NCI-H1417 (cell line): ENCODE measurements around the gene SCLT1.

Source experiments
- DNase-seq, 3 experiments: peaks; one replicate each; lab custom pipeline; 2025; lab: John Stamatoyannopoulos, UW

Gene SCLT1

DNA sequence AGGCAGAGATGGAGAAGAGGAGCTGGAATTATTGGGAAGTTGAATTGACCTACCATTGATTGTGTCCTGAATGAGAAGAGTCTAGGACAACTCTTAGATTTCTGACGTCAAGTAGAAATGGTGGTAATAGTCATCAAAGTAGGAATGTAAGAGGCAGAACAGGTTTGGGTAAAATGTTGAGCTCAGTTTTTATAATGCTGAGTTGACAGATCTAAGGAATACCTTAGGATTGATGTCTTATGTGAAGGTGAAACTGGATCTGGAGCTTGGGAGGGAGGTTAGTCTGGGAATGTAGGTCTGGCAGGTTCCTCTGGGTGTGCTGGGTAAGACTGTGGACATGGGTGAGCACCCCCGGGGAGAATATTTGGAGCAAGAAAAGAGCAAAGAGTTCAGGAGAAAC is 251.9 kb downstream of the SCLT1 start:
- DNase-seq = no peak

DNA sequence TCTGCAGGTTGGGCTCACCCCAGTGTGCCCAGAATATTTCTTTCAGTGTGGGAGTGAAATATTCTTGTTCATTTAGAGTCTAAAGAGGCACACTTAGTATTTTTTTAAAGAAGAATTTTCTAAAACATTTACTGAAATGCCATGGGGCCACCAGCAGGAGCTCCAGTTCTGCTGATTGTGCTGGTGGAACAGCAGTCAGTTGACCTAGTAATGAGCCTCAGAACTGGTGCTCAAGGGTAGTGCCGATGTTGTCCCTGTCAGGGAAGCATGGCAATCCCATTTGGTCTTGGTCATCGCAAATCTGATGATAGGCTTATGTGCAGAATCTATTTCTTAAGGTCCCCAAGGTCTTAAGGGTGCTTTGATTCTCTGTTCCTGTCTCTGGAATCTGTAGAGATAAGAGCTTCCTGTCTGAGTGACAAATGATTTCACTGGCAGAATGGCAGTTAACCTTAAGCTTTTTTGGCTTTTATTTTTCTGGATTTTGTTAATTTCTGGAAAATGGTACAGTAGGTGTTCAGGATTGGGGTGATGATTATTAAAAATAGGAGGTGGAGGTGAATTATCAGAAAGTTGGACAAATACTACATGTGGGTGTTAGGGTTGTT is 252.5 kb downstream of the SCLT1 start:
- no peak for DNase-seq

DNA sequence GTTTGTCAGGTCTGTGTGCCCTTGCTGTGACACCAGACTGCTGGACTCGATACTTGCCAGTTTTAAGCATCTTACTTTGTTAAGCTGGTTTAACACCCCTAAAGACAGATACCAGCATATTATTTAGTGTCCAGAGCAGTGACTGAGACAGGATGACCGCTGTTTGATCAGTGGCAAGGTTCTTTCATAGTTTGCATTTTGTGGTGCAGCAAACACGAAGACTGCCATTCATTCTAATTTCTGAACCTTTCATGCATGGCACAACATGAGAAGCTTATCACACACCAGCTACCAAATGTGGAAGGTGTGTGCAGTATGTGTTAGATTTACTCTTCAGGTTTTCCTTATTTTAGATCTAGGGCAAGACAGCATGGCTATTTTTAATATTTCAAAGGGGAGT is 255.7 kb downstream of the SCLT1 start:
- DNase-seq = no peak

DNA sequence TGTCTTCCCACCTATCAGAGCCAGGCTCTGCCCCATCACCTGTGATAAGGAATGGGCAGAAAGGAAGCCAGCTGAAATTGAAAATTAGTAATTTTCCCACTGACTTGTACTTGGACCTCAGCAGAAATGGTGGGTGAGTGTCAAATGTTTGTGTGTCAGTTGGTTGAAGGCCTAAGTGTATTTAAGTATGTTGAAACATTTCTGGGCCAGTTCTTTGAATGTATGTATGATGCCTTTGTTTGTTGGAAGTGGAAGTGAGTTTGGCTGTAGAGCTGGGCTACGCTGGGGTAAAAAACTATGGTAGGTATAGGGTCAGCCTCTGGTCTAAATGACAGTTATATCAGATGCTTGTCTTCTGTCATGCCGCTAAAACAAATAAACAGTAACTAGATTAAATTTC is 256.1 kb downstream of the SCLT1 start:
- no peak for DNase-seq

DNA sequence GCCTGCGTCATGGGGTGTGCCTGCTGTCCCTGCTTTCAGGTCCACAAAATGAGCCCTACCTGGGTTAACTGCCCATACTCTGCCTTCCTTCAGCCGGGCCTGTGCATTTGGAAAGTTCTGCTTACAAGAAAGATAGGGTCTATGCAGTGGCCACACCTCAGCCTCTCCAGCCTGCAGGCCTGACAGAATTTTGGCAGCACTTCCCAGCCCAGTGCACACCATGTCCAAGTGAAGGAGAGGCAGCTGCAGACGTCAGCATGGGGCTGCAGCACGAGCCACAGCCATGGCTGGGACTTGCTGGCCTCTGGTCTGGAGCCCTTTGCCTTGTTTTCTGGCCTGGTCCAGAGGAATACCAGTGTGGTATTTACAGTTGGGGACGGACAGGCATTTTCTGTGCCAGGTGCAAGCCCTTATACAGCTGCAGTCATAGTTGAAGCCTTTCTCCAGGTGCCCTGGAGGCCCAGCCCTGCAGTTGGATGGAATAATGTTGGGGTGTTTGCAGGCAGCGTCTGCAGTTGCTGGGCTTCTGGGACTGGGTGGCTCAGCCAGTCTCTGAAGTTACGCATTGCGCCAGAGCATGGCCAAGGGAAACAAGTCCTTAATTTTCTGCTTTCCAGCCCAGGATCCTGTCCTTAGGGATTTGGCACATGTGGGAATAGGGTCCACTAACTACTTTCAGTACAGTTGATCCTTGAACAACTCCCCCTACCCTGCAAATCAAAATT is 257.7 kb downstream of the SCLT1 start:
- no peak for DNase-seq
